Stimulated activated naive CD4-positive, alpha-beta T cell (primary cell): Measurements from ENCODE around the gene ZCWPW1.

Experiments used
- DNase-seq, 6 experiments: peaks; one replicate each; lab custom pipeline; 2025; lab: John Stamatoyannopoulos, UW

Gene ZCWPW1

GRCh38 chr7:100432621-100433275 is 4.2 kb upstream of the ZCWPW1 start:
- no peak for DNase-seq

GRCh38 chr7:100432053-100432452 is 3.5 kb upstream of the ZCWPW1 start:
- DNase-seq, result no peak

DNA sequence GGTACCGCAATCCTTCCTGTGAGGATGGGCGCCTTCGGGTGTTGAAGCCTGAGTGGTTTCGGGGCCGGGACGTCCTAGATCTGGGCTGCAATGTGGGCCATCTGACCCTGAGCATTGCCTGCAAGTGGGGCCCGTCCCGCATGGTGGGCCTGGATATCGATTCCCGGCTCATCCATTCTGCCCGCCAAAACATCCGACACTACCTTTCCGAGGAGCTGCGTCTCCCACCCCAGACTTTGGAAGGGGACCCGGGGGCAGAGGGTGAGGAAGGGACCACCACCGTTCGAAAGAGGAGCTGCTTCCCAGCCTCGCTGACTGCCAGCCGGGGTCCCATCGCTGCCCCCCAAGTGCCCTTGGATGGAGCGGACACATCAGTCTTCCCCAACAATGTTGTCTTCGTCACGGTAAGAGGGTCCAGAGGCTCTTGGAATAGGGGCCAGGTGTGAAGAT is 2.8 kb upstream of the ZCWPW1 start:
- DNase-seq, result no peak

- peak in 4 of 6 experiments; percentile 15 to 48 (median 38) for DNase-seq
Observed at GRCh38 chr7:100430493-100431285, 2.2 kb upstream of the ZCWPW1 start.

DNA sequence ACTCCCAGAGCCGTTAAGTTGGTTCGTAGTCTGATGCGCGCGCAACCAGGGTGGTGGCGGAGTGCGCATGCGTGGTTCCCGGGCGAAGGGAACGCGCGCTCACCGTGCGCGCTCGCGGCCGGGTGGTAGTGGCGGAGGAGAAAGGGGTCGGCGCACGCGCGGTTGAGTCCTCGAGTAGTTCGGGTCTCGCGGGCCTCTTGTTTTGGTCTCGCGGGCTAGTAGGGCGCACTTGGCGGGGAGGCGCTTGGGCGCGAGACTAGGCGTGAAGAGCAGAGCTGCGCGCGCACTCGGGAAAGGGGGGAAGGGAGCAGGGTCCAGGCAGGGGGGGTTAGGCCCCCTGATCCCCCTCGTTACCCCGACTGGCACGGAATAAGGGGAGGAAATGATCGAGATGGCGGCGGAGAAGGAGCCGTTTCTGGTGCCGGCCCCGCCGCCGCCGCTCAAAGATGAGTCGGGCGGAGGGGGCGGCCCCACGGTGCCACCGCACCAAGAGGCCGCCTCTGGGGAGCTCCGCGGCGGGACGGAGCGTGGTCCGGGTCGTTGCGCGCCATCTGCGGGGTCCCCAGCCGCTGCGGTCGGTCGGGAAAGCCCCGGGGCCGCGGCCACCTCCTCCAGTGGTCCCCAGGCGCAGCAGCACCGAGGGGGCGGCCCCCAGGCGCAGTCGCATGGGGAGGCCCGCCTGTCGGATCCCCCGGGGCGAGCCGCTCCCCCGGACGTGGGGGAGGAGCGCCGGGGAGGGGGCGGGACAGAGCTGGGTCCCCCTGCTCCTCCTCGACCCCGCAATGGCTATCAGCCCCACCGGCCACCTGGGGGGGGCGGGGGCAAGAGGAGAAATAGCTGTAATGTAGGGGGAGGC is 1.4 kb upstream of the ZCWPW1 start, which contains the start of gene MEPCE:
Gene MEPCE, plus strand, starts transcription at position 195 of the 856 bp plus-strand sequence. Its CDS starts 188 bp downstream, at position 383.
- DNase-seq, result peak; percentile 93 to 99 (median 96)

DNA sequence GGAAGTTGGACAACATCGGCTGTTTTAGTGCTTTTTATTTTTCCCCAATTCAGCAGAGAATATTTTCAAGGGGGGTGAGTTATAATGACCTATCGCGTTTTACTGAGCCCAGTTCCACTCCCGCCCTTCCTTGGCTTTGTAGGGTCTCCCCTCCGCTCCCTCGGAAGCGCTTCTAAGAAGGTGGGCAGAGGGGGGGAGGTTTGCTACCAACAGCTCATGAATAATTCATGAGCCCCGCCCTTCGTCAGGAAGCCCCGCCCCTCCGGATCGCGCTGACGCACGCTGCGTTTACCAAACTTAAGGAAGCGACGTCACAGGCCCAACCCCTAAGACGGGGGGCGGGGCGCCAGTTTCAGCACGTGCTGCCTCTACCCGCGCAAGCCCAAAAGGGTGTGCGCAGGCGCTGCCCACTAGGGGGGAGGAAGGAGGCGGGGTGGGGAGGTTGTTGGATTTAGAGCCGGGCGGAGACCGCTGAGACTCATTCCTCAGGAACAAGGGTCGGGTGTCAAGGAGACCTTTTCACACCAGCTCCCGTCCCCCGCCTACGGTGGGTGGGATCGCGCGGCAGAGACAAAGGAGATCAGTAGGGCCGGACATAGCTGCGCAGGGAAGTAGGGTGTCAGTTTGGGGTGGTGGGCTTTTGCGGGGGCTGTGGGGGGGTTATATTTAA is 599 bp upstream of the ZCWPW1 start:
- DNase-seq, result peak; percentile 99 to 100 (median 100)

- no peak for DNase-seq
Observed at GRCh38 chr7:100427762-100428198, 723 bp downstream of the ZCWPW1 start.

DNA sequence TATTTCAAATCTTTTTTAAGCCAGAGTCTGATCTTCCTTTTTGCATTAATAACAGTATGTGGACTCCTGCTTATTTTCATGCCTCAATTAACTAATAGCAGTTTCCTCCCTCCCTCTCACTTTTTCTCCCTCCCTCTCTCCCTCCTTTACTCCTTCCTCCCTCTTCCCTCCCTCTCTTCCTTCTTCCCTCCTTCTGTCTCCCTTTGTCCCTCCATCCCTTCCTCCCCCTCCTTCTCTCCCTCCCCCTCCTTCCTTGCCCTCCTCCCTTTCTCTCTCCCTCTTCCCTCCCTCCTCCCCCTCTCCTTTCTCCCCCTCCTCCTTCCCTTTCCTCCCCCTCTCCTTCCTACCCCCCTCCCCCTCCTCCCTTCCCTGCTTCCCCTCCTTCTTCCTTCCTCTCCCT is 2.0 kb downstream of the ZCWPW1 start:
- no peak for DNase-seq

DNA sequence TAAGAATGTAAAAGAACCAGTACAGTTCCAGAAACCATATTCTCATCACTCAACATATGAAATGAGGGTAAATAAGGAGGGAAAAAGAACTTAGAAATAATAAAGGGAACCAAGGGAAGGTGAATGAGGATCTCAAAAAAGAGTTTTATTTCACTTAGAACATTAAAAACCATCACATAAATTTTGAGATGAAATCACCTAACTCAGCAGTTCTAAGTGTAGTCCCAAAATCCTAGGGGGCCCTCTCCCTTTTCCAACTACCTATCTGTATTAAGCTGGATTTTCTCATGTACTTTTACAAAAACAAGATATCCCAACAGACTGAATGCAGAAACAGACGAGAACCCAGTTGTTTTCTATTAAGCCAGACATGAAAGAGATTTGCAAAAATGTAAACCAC is 3.2 kb downstream of the ZCWPW1 start:
- DNase-seq, result no peak

DNA sequence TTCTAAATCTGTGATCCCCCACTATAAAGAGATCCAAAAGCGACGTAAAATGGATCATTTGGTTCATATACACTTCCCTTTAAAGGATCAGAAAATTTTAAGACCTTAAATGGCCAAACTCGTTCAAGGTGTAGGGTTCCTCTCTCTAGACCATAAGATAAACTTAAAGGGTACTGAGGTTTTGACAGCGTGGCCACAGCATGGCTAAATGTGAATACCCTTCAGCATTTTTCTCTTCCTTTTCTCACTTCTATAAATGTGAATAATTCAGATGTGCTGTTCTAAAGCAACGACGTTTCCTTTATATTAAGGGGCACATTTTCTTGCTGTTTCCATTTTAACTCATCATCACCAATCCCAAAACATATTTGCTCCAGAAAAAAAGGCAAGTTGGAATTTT is 5.2 kb downstream of the ZCWPW1 start:
- DNase-seq, result no peak

GRCh38 chr7:100419660-100420226 is 8.8 kb downstream of the ZCWPW1 start:
- DNase-seq, result no peak

GRCh38 chr7:100418930-100419659 is 9.4 kb downstream of the ZCWPW1 start:
- DNase-seq, result no peak

DNA sequence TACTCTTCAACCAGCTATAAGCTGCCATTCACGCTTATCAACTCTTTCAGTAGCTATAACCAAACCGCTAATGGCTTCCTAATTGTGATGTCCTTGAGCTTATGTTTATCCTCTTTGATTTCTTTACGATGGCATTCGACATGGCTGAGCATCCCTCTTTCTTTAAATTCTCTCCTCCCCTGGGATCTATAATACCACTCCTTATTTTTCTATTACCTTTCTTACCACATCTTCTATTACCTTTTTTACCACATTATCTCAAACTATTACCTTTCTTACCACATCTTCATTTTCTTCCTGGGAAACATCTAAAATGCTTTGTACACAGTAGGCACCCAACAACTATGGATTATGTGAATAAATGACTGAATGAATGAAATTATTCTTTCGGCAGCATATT is 13.1 kb downstream of the ZCWPW1 start:
- DNase-seq, result no peak

- no peak for DNase-seq
Observed at GRCh38 chr7:100413889-100414288, 14.6 kb downstream of the ZCWPW1 start.

- no peak for DNase-seq
Observed at GRCh38 chr7:100413346-100413745, 15.2 kb downstream of the ZCWPW1 start.

GRCh38 chr7:100411101-100411500 is 17.4 kb downstream of the ZCWPW1 start:
- no peak for DNase-seq

GRCh38 chr7:100407285-100408180 is 21.0 kb downstream of the ZCWPW1 start:
- DNase-seq, result peak in 3 of 6 experiments; percentile 30 to 53 (median 49)

DNA sequence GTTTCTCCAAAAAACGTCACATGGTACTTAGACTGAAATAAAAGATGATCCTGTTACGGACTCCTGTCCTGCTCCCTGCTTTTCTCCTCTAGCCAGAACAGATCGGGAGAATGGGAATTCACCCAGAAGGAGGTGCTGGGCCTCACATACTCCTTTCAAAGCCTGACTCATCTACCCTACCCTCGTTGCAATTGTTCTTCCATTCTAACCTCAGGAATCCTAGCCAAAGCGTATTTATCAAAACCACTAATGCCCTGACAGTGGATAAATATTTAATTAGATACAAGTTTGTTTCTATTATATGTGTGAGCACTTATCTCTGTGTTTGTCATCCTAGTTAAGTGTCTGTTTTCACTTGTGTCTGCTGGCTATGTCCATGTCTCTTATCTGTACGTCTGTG is 21.7 kb downstream of the ZCWPW1 start:
- no peak for DNase-seq

DNA sequence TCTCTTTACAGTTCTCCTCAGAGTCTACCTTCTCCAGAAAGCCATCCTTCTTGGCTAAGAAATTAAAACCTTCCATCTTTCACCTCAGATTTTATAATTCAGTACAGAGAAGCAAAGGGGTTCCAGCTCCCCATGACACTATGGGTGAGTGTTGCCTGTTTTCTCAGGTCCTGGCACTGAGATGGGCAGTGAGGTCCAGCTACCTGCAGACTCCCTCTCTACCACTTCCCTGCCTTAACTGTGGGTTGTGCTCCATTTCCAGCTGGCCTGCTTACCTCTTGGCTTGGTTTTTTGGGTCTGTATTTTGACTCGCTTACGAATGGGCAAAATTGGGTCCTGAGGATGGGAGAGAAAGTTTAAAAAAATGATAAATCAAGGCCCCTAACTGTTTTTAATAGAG is 26.3 kb downstream of the ZCWPW1 start:
- no peak for DNase-seq

- DNase-seq, result no peak
Observed at GRCh38 chr7:100401811-100402210, 26.7 kb downstream of the ZCWPW1 start.
